Esophagus (tissue), 2 donors: ENCODE data around the gene ADGRB3. TPM values are rescaled to one million over a fixed set of nuclear protein-coding genes. Genes with fewer than 3 reads are reported as not detected.
"Not testable (repeated sequence)": the region's sequence is repeated elsewhere in the genome, so short reads cannot be mapped to it uniquely, and the experiment has no call there.

Experiments
- H3K27ac ChIP-seq, 2 donors: one replicate each; pipeline ENCODE4 v1.5.1; 2013; ENCODE audit warnings: low read depth in 2 of 2, mild to moderate bottlenecking in 2 of 2, inconsistent platforms in 1 of 2, low read length in 1 of 2, moderate library complexity in 1 of 2
- H3K27me3 ChIP-seq, 2 donors: one replicate each; pipeline ENCODE4 v1.6.1; 2013; ENCODE audit warnings: low read length in 2 of 2, control low read depth in 1 of 2, mild to moderate bottlenecking in 1 of 2; ENCODE audit not compliant: insufficient read depth in 2 of 2, control insufficient read depth in 1 of 2
- H3K36me3 ChIP-seq, 2 donors: one replicate each; pipeline ENCODE4 v1.6.1; 2013; ENCODE audit warnings: low read length in 1 of 2; ENCODE audit not compliant: control insufficient read depth in 2 of 2, insufficient read depth in 2 of 2
- H3K4me1 ChIP-seq, 2 donors: one replicate each; pipeline ENCODE4 v1.6.1; 2013; ENCODE audit warnings: low read length in 1 of 2; ENCODE audit not compliant: control insufficient read depth in 2 of 2, insufficient read depth in 2 of 2
- H3K4me3 ChIP-seq, 2 donors: one replicate each; pipeline ENCODE4 v1.5.1; 2013; ENCODE audit warnings: low read length in 2 of 2, mild to moderate bottlenecking in 2 of 2, low read depth in 1 of 2, moderate library complexity in 1 of 2
- H3K9me3 ChIP-seq, 2 donors: one replicate each; pipeline ENCODE4 v1.6.1; 2013; ENCODE audit warnings: mild to moderate bottlenecking in 2 of 2, low read depth in 1 of 2, low read length in 1 of 2, moderate library complexity in 1 of 2; ENCODE audit not compliant: control insufficient read depth in 2 of 2, insufficient read depth in 1 of 2
- WGBS, 2 donors: extraction: QIAGEN DNeasy Blood & Tissue Kit; methylation state at CpG; one replicate each; pipeline ENCODE4 v1.1.7; 2013; 5-methylcytosine and 5-hydroxymethylcytosine counted together
- polyA plus RNA-seq, 2 donors: library from polyadenylated mRNA; stranded (reverse); fragments of 200-250 nt; gene quantifications; one replicate each; pipeline ENCODE4 v1.2.3, GENCODE V29; 2013
- donor health status: healthy with polysubstance abuse.
- donor health status: Bipolar disorder and iron deficiency.

ADGRB3 gene
- polyA plus RNA-seq, 2 donors, result 0.08 to 0.14 TPM

DNA sequence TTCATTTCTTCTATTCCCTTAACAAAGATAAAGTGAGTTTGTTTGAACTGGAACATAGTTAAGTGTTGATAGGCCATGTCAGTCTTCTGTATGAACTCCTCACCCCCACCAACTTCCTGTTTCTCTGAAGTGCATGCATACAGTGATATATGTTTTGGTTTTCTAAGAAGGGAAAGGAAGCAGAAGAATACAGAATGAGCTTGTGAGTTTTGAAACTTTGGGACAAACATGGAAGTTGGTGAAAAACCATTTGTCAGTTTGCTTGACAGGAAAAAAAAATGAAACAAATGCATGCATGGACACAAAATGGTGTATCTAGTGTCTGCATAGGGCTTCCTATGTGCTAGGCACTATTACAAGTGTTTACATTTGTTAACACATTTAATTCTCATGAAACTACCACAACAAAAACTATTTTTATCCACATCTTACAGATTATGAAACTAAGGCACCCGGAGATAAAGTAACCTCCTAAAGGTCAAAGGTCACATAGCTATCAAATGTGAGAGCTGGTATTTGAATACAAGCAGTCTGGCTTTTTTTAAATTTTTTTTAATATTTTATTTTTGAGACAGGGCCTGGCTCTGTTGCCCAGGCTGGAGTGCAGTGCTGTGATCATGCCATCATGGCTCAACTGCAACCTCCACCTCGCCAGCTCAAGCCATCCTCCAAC lies 105.9 kb downstream of the ADGRB3 start:
- no peaks in the 10 kb centered on the region for H3K4me1 ChIP-seq
- no peaks in the 10 kb centered on the region for H3K36me3 ChIP-seq
- 57 to 73% methylated on average over 2 of the region's 2 CpGs for WGBS, 2 donors
- no peaks in the 10 kb centered on the region for H3K9me3 ChIP-seq
- H3K4me3 ChIP-seq, result no peak overlapping the region
- no peaks in the 10 kb centered on the region for H3K27me3 ChIP-seq
- H3K27ac ChIP-seq, result no peak overlapping the region

DNA sequence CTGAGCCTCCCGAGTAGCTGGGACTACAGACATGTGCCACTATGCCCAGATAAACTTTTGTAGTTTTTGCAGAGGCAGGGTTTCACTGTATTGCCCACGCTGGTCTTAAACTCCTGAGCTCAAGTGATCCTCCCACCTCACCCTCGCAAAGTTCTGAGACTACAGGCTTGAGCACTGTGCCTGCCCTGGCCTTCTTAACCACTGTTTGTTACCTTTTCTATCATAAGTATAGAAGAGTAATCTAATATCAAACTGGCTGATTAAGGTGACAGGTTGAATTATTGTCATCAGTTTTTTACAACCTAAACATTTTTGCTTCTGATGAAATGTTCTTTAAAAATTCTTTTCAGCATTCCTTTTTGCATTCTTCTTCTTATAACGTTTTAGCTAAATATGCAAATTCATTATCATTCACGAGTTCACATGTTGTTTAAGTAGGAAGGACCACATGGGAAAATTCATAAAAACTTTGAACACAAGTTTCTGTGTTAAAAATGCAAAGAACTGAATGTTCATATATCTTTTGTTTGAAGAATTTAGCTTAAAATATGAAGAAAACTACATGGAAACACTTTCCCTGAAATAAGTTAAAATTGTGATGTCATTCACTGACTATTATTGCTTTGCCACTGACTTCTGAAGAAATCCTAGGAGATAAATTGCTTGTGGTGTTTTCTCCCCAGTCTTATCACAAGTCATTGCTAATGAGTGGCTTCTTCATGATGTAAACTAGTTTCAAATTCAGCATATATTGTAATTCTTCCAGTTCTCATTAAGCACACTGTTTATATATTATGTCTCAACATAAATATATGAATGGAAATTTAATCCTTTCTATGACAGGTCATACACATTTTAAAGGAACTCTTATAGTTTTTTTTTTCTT lies 106.7 kb downstream of the ADGRB3 start:
- no peaks in the 10 kb centered on the region for H3K9me3 ChIP-seq
- H3K27me3 ChIP-seq, result no peaks in the 10 kb centered on the region

DNA sequence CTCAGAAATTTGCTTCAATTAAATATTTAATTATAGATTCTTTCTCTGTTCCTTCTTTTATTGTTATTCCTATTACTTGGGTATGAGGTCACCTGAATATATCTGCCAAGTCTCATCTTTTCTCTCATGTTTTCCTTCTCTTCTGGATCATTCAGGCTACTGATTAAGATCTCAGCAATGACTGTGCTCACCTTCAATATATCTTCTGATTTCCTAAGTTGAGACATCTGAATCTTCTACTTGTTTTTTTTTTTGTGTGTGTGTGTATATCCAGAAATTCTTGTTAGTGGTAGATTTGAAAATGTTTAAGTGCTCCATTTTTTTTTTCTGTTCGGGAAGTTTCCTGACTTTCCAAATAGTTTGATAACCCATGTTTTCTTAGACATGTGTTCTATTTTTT lies 108.0 kb downstream of the ADGRB3 start:
- no peak overlapping the region for H3K27ac ChIP-seq
- no peaks in the 10 kb centered on the region for H3K36me3 ChIP-seq
- no peaks in the 10 kb centered on the region for H3K27me3 ChIP-seq
- H3K4me3 ChIP-seq, result no peak overlapping the region
- H3K9me3 ChIP-seq, result no peaks in the 10 kb centered on the region
- H3K4me1 ChIP-seq, result no peaks in the 10 kb centered on the region
- WGBS, 2 donors, result 58 to 83% methylated on average over 1 of the region's 1 CpG

More for the DNA sequence above, 106.7 kb downstream of the ADGRB3 start:
- no peak overlapping the region for H3K27ac ChIP-seq
- WGBS, 2 donors, result 70 to 74% methylated on average over 5 of the region's 5 CpGs
- H3K4me3 ChIP-seq, result no peak overlapping the region
- no peaks in the 10 kb centered on the region for H3K4me1 ChIP-seq
- no peaks in the 10 kb centered on the region for H3K36me3 ChIP-seq

- H3K9me3 ChIP-seq, H3K27me3 ChIP-seq, H3K4me3 ChIP-seq, H3K27ac ChIP-seq, H3K36me3 ChIP-seq, H3K4me1 ChIP-seq: not testable (repeated sequence)
- WGBS, 2 donors, result 63 to 73% methylated on average over 1 of the region's 1 CpG
These were observed 109.3 kb downstream of the ADGRB3 start for GRCh38 chr6:68744376-68744775.

GRCh38 chr6:68746376-68746775 lies 111.3 kb downstream of the ADGRB3 start:
- H3K9me3 ChIP-seq, result no peaks in the 10 kb centered on the region
- H3K27me3 ChIP-seq, result no peaks in the 10 kb centered on the region
- 85 to 92% methylated on average over 1 of the region's 1 CpG for WGBS, 2 donors
- H3K27ac ChIP-seq, result no peak overlapping the region
- H3K4me3 ChIP-seq, result no peak overlapping the region
- no peaks in the 10 kb centered on the region for H3K4me1 ChIP-seq
- H3K36me3 ChIP-seq, result no peaks in the 10 kb centered on the region

- Histone ChIP-seq H3K9me3 (no peaks in the 10 kb centered on the region), H3K27ac (no peak overlapping the region), H3K4me1 (no peaks in the 10 kb centered on the region), H3K27me3 (no peaks in the 10 kb centered on the region), H3K36me3 (no peaks in the 10 kb centered on the region), H3K4me3 (no peak overlapping the region)
- WGBS, 2 donors, result 70 to 72% methylated on average over 1 of the region's 1 CpG
These were observed 112.2 kb downstream of the ADGRB3 start for GRCh38 chr6:68747110-68747790.

- H3K27me3 ChIP-seq, H3K36me3 ChIP-seq, H3K4me3 ChIP-seq, H3K9me3 ChIP-seq, H3K4me1 ChIP-seq, H3K27ac ChIP-seq: not testable (repeated sequence)
- WGBS, 2 donors, result 74 to 81% methylated on average over 3 of the region's 3 CpGs
These were observed 112.8 kb downstream of the ADGRB3 start for GRCh38 chr6:68747832-68748231.

DNA sequence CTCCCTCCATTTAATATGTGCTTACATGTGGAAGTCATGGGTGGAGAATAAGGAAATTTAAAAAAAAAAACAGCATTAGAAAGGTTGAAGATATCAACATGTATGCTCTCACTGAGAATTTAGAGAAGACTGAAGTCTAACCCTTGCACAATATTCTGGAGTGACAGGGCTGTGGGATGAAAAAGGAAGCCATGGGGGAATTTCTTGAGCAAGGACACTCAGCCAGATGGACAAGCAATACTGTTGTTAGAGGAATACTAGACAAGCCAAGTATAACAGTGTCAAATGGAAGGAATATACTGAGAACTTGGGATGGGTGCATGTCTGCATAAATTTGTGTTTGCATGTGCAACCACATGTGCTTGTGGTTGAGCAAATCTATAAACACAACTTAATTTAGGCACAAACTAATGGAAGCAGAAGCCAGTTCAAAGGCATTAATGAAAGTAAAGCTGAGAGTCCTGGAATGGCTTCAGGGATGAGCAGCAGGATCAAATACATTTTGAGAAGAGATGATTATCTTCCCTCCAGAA lies 119.7 kb downstream of the ADGRB3 start:
- Histone ChIP-seq H3K4me3 (no peak overlapping the region), H3K4me1 (no peaks in the 10 kb centered on the region), H3K27me3 (no peaks in the 10 kb centered on the region), H3K9me3 (no peaks in the 10 kb centered on the region), H3K36me3 (no peaks in the 10 kb centered on the region), H3K27ac (no peak overlapping the region)

- Histone ChIP-seq H3K9me3 (no peaks in the 10 kb centered on the region), H3K4me1 (no peaks in the 10 kb centered on the region), H3K36me3 (no peaks in the 10 kb centered on the region), H3K27ac (no peak overlapping the region), H3K4me3 (no peak overlapping the region), H3K27me3 (no peaks in the 10 kb centered on the region)
- 43 to 54% methylated on average over 5 of the region's 5 CpGs for WGBS, 2 donors
These were observed 121.6 kb downstream of the ADGRB3 start for GRCh38 chr6:68756454-68757375.
